Nephron (organoid): Measurements from ENCODE around the gene ITGAE.

Experiments used
- H3K27ac Mint-ChIP-seq, 3 experiments: 2 replicates each; pipeline ENCODE4 v1.8.0; 2020; ENCODE audit warnings: mixed read lengths in 3 of 3, mild to moderate bottlenecking in 2 of 3, moderate library complexity in 1 of 3
- H3K27me3 Mint-ChIP-seq: 2 replicates; pipeline ENCODE4 v1.8.0; 2021; ENCODE audit warnings: low read depth, mild to moderate bottlenecking, moderate library complexity, mixed read lengths
- H3K36me3 Mint-ChIP-seq: 2 replicates; pipeline ENCODE4 v1.8.0; 2020; ENCODE audit warnings: low read depth, mixed read lengths
- H3K4me1 Mint-ChIP-seq: 2 replicates; pipeline ENCODE4 v1.8.0; 2020; ENCODE audit warnings: mixed read lengths
- H3K4me3 Mint-ChIP-seq, 3 experiments: 2 replicates each; pipeline ENCODE4 v1.8.0; 2020; ENCODE audit warnings: mild to moderate bottlenecking in 3 of 3, mixed read lengths in 3 of 3, moderate library complexity in 2 of 3
- H3K9me3 Mint-ChIP-seq: 2 replicates; pipeline ENCODE4 v1.8.0; 2020; ENCODE audit warnings: mixed read lengths
- CTCF ChIP-seq, 3 experiments: fragments of 200-600 bp; sonication (generic); IDR thresholded peaks; one replicate each; pipeline ENCODE4 v1.5.0; 2021; ENCODE audit warnings: antibody characterized with exemption in 3 of 3; ENCODE audit not compliant: unreplicated experiment in 3 of 3

Gene ITGAE

GRCh38 chr17:3763777-3764170 is 37.2 kb downstream of the ITGAE start:
- no peaks in the 10 kb centered on the region for H3K27me3 Mint-ChIP-seq
- no peaks in the 10 kb centered on the region for H3K4me1 Mint-ChIP-seq
- no peak overlapping the region for H3K27ac Mint-ChIP-seq
- H3K9me3 Mint-ChIP-seq, result peaks cover 14% of the 10 kb centered on the region
- H3K4me3 Mint-ChIP-seq, result no peak overlapping the region
- H3K36me3 Mint-ChIP-seq, result no peaks in the 10 kb centered on the region
- TF ChIP-seq CTCF (IDR thresholded peaks at IDR 0.05; ENCODE audit: unreplicated experiment in 3 of 3), result no peak

- H3K27ac Mint-ChIP-seq, result no peak overlapping the region
- H3K36me3 Mint-ChIP-seq, result no peaks in the 10 kb centered on the region
- peaks cover 9% of the 10 kb centered on the region for H3K9me3 Mint-ChIP-seq
- no peaks in the 10 kb centered on the region for H3K27me3 Mint-ChIP-seq
- H3K4me3 Mint-ChIP-seq, result no peak overlapping the region
- TF ChIP-seq CTCF (IDR thresholded peaks at IDR 0.05; ENCODE audit: unreplicated experiment in 3 of 3), result no peak
- no peaks in the 10 kb centered on the region for H3K4me1 Mint-ChIP-seq
These were observed 37.8 kb downstream of the ITGAE start for GRCh38 chr17:3762922-3763776.

- Mint-ChIP-seq H3K9me3 (peaks cover 6% of the 10 kb centered on the region), H3K36me3 (no peaks in the 10 kb centered on the region), H3K27ac (no peak overlapping the region), H3K27me3 (peaks cover 4% of the 10 kb centered on the region), H3K4me3 (no peak overlapping the region), H3K4me1 (no peaks in the 10 kb centered on the region)
- no peak for TF ChIP-seq CTCF (IDR thresholded peaks at IDR 0.05; ENCODE audit: unreplicated experiment in 3 of 3)
These were observed 39.0 kb downstream of the ITGAE start for GRCh38 chr17:3761918-3762380.

- TF ChIP-seq CTCF (IDR thresholded peaks at IDR 0.05; ENCODE audit: unreplicated experiment in 3 of 3), result no peak
- Mint-ChIP-seq H3K9me3 (peaks cover 4% of the 10 kb centered on the region), H3K27me3 (peaks cover 4% of the 10 kb centered on the region), H3K4me3 (no peak overlapping the region), H3K27ac (no peak overlapping the region), H3K4me1 (no peaks in the 10 kb centered on the region), H3K36me3 (no peaks in the 10 kb centered on the region)
These were observed 39.7 kb downstream of the ITGAE start for GRCh38 chr17:3761036-3761917.

- H3K36me3 Mint-ChIP-seq, result no peaks in the 10 kb centered on the region
- H3K27me3 Mint-ChIP-seq, result peaks cover 4% of the 10 kb centered on the region
- TF ChIP-seq CTCF (IDR thresholded peaks at IDR 0.05; ENCODE audit: unreplicated experiment in 3 of 3), result no peak
- H3K4me3 Mint-ChIP-seq, result no peak overlapping the region
- no peak overlapping the region for H3K27ac Mint-ChIP-seq
- H3K4me1 Mint-ChIP-seq, result no peaks in the 10 kb centered on the region
- peaks cover 4% of the 10 kb centered on the region for H3K9me3 Mint-ChIP-seq
These were observed 41.3 kb downstream of the ITGAE start for GRCh38 chr17:3759597-3760216.
